HS-27A (cell line): ENCODE data around the gene PLA2G4D.
A peak's percentile ranks its signal among the peaks of the same experiment; 100 is the strongest.

Experiments
- DNase-seq: peaks from one replicate; pipeline ENCODE4 v3.0.0-alpha.2; 2012; ENCODE audit warnings: low read depth, missing footprints

PLA2G4D gene, protein sequence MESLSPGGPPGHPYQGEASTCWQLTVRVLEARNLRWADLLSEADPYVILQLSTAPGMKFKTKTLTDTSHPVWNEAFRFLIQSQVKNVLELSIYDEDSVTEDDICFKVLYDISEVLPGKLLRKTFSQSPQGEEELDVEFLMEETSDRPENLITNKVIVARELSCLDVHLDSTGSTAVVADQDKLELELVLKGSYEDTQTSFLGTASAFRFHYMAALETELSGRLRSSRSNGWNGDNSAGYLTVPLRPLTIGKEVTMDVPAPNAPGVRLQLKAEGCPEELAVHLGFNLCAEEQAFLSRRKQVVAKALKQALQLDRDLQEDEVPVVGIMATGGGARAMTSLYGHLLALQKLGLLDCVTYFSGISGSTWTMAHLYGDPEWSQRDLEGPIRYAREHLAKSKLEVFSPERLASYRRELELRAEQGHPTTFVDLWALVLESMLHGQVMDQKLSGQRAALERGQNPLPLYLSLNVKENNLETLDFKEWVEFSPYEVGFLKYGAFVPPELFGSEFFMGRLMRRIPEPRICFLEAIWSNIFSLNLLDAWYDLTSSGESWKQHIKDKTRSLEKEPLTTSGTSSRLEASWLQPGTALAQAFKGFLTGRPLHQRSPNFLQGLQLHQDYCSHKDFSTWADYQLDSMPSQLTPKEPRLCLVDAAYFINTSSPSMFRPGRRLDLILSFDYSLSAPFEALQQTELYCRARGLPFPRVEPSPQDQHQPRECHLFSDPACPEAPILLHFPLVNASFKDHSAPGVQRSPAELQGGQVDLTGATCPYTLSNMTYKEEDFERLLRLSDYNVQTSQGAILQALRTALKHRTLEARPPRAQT

GRCh38 chr15:42094512-42094963 lies at the start of gene PLA2G4D:
Gene PLA2G4D (minus strand): TSS chr15:42094562. CDS start chr15:42094459, 103 bp downstream.
- no peak for DNase-seq

DNA sequence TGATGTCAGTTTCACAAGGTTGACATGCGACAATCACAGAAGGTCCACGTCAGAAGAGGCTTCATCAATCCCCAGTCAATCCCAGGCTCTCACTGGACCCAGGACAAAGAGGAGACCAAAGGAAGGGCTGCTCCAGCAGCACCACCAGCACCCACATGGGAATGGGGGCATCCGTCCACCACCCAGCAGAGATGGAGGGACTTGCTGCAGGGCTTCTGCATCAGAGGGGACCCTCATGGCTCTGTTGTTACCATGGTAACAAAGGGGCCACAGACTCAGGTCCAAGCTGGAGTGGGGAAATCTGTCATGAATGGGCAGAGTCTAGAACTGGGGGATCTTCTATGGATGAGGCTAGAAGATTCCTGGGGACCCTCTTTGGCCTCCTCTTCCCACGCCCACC lies 49.0 kb upstream of the PLA2G4D start:
- DNase-seq = no peak

GRCh38 chr15:42141795-42142667 lies 47.7 kb upstream of the PLA2G4D start:
- DNase-seq = no peak

GRCh38 chr15:42141246-42141645 lies 46.9 kb upstream of the PLA2G4D start:
- DNase-seq = no peak

GRCh38 chr15:42140383-42141070 lies 46.2 kb upstream of the PLA2G4D start:
- DNase-seq = no peak

DNA sequence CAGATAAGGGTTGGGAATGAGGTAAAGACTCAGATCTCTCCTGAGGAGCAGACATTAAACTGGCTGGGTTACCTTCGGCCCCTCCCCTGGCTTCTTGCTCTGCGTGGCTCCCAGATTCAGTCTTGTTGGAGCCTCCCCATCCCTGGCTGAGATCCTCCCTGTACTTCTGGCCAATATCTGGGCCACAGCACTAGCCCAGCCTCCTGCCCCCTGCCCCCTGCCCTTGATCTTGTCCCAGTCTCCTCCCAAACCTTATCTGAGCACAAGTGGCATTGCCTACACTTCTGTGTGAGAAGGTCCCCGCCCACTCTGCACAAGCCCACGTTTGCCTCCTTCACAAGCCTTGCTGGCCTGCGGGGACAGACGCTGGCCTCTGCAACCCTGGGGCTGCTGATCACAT lies 45.2 kb upstream of the PLA2G4D start:
- DNase-seq = no peak

GRCh38 chr15:42138968-42139386 lies 44.6 kb upstream of the PLA2G4D start:
- no peak for DNase-seq

GRCh38 chr15:42138411-42138810 lies 44.0 kb upstream of the PLA2G4D start:
- no peak for DNase-seq

DNA sequence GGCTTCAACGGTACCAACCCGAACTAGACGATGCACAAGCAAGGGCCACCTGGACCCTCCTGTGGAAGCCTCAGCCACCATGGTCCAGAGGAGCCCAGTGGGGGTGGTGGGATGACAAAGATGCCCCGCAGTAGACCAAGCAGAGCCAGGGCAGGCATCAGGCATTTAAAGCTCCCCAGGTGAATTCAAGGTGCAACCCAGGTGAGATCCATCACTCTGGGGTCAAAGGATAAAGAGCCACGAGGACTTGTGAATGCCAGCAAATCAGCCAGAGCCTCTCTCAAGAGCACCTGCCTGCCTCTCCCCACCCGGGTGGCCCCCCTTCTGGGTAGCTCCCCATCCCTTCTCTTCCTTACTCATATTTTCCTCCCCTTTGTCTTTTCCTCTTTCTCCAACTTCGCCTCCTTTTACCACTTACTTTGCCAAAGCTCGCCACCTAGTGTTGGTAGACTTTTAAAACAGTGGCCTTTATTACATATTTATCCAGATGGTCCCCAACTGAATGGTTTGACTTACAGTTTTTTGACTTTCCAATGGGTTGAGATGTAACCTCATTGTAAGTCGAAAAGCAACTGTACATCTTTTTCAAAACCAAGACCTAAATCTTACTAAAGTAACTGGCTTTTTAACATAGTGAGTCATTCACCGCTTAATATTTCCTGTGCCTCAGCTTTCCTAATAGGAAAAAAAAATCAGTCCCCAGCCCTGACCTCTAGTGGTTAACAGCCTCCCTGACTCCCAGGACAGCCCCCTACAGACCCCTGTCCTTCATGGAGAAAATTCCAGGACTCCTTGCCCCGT lies 43.3 kb upstream of the PLA2G4D start:
- peak; percentile 14 for DNase-seq

GRCh38 chr15:42136513-42136912 lies 42.2 kb upstream of the PLA2G4D start:
- DNase-seq = no peak

GRCh38 chr15:42135351-42135750 lies 41.0 kb upstream of the PLA2G4D start:
- DNase-seq = no peak

GRCh38 chr15:42134617-42135245 lies 40.4 kb upstream of the PLA2G4D start:
- DNase-seq = no peak

DNA sequence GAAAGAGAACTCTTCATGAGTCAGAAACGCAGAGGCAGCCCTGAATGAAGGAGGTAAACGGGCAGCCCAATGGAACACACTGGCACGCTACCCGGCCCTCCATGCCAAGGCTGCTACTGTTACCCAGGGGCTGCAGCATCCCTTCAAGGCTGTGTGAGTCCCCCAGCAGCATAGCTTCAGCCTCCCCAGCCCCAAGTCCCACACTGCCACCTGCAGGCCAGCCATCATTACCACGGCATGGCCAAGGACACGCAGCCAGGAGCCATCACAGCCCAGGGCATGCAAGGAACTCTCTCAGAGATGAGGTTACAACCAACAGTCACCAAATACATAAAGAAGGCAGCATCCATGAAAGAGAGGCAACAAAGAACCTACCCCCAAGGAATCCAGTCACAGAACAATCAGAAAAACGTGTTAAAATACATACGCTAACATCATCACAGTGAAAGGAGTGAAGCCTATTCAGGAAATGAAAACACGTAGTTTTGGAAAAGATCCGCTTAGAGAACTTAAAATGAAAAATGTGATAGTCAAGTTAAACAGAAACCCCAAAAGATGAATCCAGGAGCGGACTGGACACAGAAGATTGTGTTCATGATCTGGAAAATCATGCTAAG lies 39.6 kb upstream of the PLA2G4D start:
- no peak for DNase-seq

DNA sequence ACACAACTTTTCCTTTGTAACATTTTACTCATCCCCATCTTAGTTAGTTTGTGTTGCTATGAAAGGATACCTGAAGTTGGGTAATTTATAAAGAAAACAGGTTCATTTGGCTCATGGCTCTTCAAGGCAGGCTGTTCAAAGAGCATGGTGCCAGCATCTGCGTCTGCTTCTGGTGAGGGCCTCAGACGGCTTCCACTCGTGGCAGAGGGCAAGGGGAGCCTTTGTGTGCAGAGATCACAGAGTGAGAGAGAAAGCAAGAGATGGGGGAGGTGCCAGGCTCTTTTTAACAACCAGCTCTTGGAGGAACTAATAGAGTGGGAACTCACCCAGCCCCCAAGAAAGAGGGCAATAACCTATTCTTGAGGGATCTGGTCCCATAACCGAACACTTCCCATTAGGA lies 39.0 kb upstream of the PLA2G4D start:
- no peak for DNase-seq

DNA sequence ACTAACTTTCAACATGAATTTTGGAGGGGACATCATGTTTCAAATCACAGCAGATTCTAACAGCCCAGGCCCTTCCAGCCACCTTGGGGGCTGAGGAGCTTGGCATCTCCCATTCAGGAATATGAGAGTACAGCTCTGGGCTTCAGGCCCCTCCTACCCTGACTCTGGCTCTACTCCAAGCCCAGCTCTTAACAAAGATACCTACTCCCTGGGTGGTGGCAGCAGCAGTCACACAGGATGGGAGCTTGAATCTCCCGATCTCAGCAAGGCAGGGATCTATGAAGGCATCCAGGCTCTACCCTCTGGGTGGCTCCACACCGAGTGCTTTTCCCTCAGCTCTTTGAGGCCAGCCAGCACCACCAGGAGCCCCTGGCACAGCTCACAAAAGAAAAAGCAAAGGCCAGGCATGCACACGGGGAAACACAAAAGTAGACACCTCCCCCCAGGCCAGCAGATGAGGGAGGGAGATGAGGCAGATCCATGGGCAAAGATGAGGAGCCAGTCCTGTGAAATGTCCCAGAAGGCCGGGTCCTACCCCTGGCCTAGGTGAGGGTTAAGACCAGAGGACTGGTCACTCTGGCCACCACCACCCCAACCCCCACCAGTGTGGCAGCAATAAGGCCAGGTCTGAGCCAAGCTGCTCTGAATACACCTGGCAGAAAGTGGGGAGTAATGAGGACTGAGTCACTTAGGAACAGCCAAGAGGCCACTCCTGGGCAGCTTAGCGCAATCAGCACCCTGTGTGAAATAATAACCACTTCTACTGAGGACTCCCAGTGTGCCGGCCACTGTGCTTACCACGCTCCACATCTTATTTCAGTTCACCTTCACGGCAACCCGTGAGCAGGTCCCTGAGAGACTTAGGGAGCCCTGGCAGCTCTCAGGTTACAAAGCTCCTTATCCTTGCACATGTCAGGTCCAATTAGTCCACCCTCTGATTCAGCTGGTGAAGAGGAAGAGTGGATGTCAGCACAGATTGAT lies 37.8 kb upstream of the PLA2G4D start:
- no peak for DNase-seq

DNA sequence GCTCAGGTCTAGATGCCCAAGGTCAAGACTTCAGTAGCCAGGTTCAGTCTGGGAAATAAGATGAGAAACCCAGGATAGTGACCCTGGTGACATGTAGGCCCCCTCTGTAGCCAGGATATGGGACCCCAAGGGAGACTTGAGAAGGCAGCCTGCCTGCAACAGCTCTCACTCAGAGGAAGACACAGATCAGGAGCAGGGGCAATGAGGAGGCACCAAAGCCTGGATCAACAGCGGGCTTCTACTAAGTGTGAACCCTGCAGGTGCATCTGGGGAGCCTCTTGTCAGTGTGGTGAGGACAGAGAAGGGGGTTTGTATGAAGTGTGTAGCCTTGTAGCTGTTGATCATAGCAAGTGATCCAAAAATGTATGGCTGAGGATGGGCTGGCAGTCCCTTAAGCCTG lies 36.6 kb upstream of the PLA2G4D start:
- no peak for DNase-seq

DNA sequence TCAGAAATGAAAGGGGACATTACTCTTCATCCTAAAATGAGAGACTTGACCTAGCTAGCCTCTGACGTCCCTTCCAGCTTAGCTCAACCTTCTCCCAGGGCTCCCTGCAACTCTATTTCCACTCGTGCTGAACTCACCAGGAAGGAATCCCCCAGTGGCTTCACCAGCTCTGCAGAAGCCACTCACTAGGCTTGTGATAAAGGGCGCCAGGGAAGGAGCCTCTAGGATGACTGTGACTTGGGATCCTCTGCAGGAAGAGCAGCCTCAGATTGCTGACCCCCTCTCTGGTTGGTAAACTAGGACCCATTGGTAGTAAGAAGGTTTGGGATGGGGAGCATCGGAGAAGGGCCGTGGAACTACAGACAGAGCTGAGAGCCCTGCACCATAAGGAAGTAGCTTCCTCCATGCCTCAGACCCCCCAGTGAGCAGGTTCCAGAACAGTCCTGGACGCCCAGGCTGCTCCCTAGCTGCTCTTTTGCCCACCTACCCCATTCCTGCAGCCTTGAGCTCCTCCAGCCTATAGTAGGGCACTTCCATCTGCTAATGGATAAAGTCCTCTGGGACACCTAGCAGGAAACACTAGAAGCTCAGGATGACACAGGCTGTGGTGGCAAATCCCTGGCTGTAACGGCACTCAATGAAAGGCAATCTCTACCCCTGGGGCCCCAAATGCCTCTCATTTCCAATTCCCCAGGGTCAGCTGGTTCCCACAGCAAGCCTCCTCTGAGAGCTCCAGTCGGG lies 36.1 kb upstream of the PLA2G4D start:
- no peak for DNase-seq

DNA sequence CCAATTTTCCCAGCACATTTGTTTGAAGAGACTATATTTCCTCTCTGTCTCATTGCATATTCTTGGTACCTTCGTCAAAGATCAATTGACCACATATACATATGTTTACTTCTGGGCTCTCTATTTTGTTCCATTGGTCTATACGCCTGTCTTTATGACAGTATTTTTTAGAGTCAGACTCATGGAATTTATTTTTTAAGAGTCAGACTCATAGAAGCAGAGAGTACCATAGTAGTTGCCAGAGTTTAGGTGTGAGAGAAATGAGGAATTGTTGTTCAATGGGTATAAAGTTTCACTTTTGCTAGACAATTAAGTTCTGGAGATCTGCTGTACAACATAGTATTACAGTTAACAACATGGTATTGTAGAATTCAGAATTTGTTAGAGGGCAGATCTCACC lies 35.0 kb upstream of the PLA2G4D start:
- no peak for DNase-seq
